ENCODE measurements around the gene JUNB.

- TF ChIP-seq, protein P1, sequence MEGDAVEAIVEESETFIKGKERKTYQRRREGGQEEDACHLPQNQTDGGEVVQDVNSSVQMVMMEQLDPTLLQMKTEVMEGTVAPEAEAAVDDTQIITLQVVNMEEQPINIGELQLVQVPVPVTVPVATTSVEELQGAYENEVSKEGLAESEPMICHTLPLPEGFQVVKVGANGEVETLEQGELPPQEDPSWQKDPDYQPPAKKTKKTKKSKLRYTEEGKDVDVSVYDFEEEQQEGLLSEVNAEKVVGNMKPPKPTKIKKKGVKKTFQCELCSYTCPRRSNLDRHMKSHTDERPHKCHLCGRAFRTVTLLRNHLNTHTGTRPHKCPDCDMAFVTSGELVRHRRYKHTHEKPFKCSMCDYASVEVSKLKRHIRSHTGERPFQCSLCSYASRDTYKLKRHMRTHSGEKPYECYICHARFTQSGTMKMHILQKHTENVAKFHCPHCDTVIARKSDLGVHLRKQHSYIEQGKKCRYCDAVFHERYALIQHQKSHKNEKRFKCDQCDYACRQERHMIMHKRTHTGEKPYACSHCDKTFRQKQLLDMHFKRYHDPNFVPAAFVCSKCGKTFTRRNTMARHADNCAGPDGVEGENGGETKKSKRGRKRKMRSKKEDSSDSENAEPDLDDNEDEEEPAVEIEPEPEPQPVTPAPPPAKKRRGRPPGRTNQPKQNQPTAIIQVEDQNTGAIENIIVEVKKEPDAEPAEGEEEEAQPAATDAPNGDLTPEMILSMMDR (conservative IDR thresholded peaks at IDR 0.05; ENCODE audit: low read depth, low read length) = no peak
- TF ChIP-seq RAD21 (IDR thresholded peaks at IDR 0.05; ENCODE audit: low read length) (no peak), POLR2A (IDR thresholded peaks at IDR 0.05; ENCODE audit: low read depth, low read length) (no peak), MAFK (IDR thresholded peaks at IDR 0.05; ENCODE audit: low read depth, low read length) (no peak), BHLHE40 (IDR thresholded peaks at IDR 0.05; ENCODE audit: low read depth, low read length) (no peak), ELK1 (IDR thresholded peaks at IDR 0.05; ENCODE audit: borderline replicate concordance, low read depth, low read length) (no peak), RCOR1 (IDR thresholded peaks at IDR 0.05; ENCODE audit: insufficient replicate concordance, low read length) (no peak), CHD1 (IDR thresholded peaks at IDR 0.05; ENCODE audit: low read depth, low read length) (no peak)
These were observed 47.8 kb downstream of the JUNB start for GRCh38 chr19:12838886-12839756.

Data from IMR-90 (cell line).